Small intestine (tissue), 7 donors: Measurements from ENCODE around the gene PPP6C. TPM values are rescaled to one million over a fixed set of nuclear protein-coding genes. Genes with fewer than 3 reads are reported as not detected.
"Not testable (repeated sequence)": the region's sequence is repeated elsewhere in the genome, so short reads cannot be mapped to it uniquely, and the experiment has no call there.

ENCODE experiments used
- DNase-seq, 2 donors: peaks; one replicate each; pipeline versions ENCODE4 v3.0.0 to v3.0.0-alpha.2; 2013
- FAIRE-seq: peaks from 2 replicates; lab custom pipeline; 2012; peaks lifted over from hg19 to GRCh38; lab: Jason Lieb, UNC
- H3K27ac ChIP-seq, 3 donors: one replicate each; pipeline ENCODE4 v1.5.1; 2013; ENCODE audit warnings: low read length in 2 of 3, mild to moderate bottlenecking in 2 of 3, control low read depth in 1 of 3, inconsistent platforms in 1 of 3, low read depth in 1 of 3, moderate library complexity in 1 of 3
- H3K27me3 ChIP-seq, 3 donors: one replicate each; pipeline ENCODE4 v1.6.1; 2013; ENCODE audit warnings: low read length in 3 of 3, inconsistent platforms in 1 of 3; ENCODE audit not compliant: control insufficient read depth in 3 of 3, insufficient read depth in 3 of 3
- H3K36me3 ChIP-seq, 3 donors: one replicate each; pipeline ENCODE4 v1.6.1; 2013; ENCODE audit warnings: low read length in 3 of 3, inconsistent platforms in 1 of 3, low read depth in 1 of 3, mild to moderate bottlenecking in 1 of 3, moderate library complexity in 1 of 3; ENCODE audit not compliant: control insufficient read depth in 3 of 3, insufficient read depth in 2 of 3
- H3K4me1 ChIP-seq, 3 donors: one replicate each; pipeline ENCODE4 v1.6.1; 2013; ENCODE audit warnings: low read length in 2 of 3, inconsistent platforms in 1 of 3, low read depth in 1 of 3, mild to moderate bottlenecking in 1 of 3, moderate library complexity in 1 of 3; ENCODE audit not compliant: control insufficient read depth in 3 of 3, insufficient read depth in 2 of 3
- H3K4me3 ChIP-seq, 3 donors: one replicate each; pipeline ENCODE4 v1.5.1; 2013; ENCODE audit warnings: low read length in 3 of 3, control low read depth in 1 of 3, inconsistent platforms in 1 of 3, low read depth in 1 of 3, mild to moderate bottlenecking in 1 of 3, moderate library complexity in 1 of 3
- H3K9me3 ChIP-seq, 2 donors: one replicate each; pipeline ENCODE4 v1.6.1; 2013; ENCODE audit warnings: low read depth in 1 of 2, low read length in 1 of 2; ENCODE audit not compliant: control insufficient read depth in 2 of 2, insufficient read depth in 1 of 2
- WGBS, 3 donors: extraction: QIAGEN DNeasy Blood & Tissue Kit; methylation state at CpG; one replicate each; pipeline ENCODE4 v1.1.7; 2013; 5-methylcytosine and 5-hydroxymethylcytosine counted together
- polyA plus RNA-seq, 4 donors: library from polyadenylated mRNA; stranded (reverse) in 3 of 4; unstranded in 1 of 4; fragments of 200-250 nt in 3 of 4; fragments of 120-200 nt in 1 of 4; gene quantifications; one replicate each; pipeline versions ENCODE4 v1.2.1 to v1.2.3, GENCODE V29; 2013
- donor health status: healthy with polysubstance abuse.
- donor health status: control.
- donor health status: control.
- donor health status: Bipolar disorder and iron deficiency.
- donor health status: healthy.

Gene PPP6C
- polyA plus RNA-seq, 4 donors: 22.6 to 31.5 (median 24.3) TPM

DNA sequence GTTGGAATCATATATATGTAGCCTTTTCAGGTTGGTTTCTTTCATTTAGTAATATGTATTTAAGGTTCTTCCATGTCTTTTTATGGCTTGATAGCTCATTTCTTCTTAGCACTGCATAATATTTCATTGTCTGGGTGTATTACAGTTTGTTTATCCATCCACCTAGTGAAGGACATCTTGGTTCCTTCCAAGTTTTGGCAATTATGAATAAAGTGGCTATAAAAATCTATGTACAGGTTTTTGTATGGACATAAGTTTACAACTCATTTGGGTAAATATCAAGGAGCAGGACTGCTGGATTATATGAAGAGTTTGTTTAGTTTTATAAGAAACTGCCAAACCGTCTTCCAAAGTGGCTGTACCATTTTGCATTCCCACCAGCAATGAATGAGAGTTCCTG is 11.7 kb downstream of the PPP6C start:
- no peak for DNase-seq
- FAIRE-seq: no peak
- WGBS, 3 donors: 90 to 100% (median 92%) methylated on average over 1 of the region's 1 CpG

DNA sequence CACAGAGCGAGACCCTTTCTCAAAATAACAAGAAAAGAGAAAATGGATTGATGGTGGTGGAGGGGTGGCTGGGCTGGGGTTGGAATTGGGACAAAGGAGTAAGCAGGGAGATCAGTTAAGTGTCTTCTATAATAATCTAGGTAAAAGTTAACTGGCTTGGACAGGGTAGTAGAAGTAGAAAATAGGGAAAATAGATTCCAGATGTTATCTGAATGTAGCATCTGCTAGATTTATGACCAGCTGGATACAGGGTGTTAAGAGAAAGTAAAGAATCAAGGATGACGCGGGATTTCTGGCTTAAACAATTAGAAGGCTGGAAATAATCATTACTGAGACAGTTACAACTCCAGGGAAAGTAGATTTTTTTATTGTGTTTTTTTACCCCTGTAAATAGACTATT is 13.0 kb downstream of the PPP6C start:
- FAIRE-seq: no peak
- peaks cover 0 to 15% (median 1%) of the 10 kb centered on the region in 3 donors for H3K36me3 ChIP-seq
- no peak for DNase-seq
- H3K27ac ChIP-seq: peak overlapping the region in 1 of 3 donors; percentile 23
- H3K4me3 ChIP-seq: no peak overlapping the region
- 84 to 97% (median 95%) methylated on average over 3 of the region's 3 CpGs for WGBS, 3 donors
- no peaks in the 10 kb centered on the region for H3K9me3 ChIP-seq
- no peaks in the 10 kb centered on the region for H3K4me1 ChIP-seq
- H3K27me3 ChIP-seq: no peaks in the 10 kb centered on the region

More for the DNA sequence above, 11.7 kb downstream of the PPP6C start:
- Histone ChIP-seq H3K4me1 (no peaks in the 10 kb centered on the region), H3K36me3 (peaks cover 0 to 17% (median 0%) of the 10 kb centered on the region in 3 donors), H3K27me3 (no peaks in the 10 kb centered on the region), H3K9me3 (no peaks in the 10 kb centered on the region), H3K27ac (no peak overlapping the region), H3K4me3 (no peak overlapping the region)

DNA sequence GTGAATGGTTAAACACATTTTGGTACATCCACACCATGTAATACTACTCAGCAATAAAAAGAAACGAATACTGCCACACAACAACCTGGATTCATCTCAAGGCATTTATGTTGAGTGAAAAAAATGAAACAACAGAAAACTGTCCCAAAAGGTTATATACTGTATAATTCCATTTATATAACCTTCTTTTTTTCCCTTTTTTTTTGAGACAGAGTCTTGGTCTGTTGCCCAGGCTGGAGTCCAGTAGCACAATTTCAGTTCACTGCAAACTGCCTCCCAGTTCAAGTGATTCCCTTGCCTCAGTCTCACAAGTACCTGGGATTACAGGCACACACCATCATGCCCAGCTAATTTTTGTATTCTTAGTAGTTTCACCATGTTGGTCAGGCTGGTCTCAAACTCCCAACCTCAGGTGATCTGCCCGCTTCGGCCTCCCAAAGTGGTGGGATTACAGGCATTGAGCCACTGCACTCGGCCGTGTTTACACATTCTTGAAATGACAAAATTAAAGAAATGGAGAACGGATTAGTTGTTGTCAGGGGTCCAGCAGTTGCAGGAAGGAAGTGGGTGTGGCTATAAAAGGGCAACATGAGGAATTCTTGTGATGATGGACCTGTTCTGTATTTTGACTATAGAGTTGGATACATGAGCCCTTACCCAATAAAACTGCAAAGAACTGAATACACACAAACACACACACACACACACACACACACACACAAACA is 17.4 kb downstream of the PPP6C start:
- no peak overlapping the region for H3K4me3 ChIP-seq
- H3K4me1 ChIP-seq: no peaks in the 10 kb centered on the region
- peaks cover 0 to 28% (median 3%) of the 10 kb centered on the region in 3 donors for H3K36me3 ChIP-seq
- peak overlapping the region in 1 of 3 donors; percentile 49 for H3K27ac ChIP-seq
- WGBS, 3 donors: 51 to 89% (median 75%) methylated on average over 6 of the region's 6 CpGs
- DNase-seq: no peak
- no peaks in the 10 kb centered on the region for H3K9me3 ChIP-seq
- FAIRE-seq: no peak
- H3K27me3 ChIP-seq: no peaks in the 10 kb centered on the region

DNA sequence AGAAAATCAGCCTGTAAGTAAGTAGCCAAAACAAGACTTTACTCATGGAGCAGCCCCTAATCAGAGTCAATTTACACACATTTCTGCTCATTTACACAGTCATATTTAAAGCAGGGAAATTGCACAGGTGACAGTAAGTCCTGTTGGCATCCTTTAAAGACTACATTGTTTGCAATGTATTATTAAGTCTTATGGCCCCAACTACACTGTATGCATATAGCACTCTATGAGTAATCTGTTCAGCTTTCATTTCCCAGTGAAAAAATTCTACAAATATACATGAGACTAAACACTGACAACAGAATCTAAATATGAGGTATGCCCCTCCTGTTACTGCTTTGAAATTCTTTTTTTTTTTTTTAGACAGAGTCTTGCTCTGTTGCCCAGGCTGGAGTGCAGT is 19.7 kb downstream of the PPP6C start:
- Histone ChIP-seq H3K9me3 (no peaks in the 10 kb centered on the region), H3K36me3 (peaks cover 0 to 29% (median 3%) of the 10 kb centered on the region in 3 donors), H3K4me3 (no peak overlapping the region), H3K27me3 (no peaks in the 10 kb centered on the region), H3K4me1 (no peaks in the 10 kb centered on the region), H3K27ac (no peak overlapping the region)
- DNase-seq (no peak), FAIRE-seq (no peak)

DNA sequence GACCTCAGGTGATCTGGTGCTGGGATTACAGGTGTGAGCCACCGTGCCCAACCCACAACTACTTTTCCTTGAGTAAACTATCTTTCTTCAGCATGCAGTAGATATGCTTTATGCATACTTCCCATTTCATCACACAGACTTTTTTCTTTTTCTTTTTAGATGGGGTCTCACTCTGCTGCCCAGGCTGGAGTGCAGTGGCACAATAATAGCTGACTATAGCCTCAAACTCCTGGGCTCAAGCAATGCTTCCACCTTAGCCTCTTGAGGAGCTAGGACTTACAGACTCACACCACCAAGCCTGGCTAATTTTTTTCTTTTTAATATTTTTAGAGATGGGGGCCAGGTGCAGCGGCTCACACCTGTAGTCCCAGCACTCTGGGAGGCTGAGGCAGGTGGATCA is 22.8 kb downstream of the PPP6C start:
- Histone ChIP-seq H3K27ac (no peak overlapping the region), H3K27me3 (no peaks in the 10 kb centered on the region), H3K4me1 (no peaks in the 10 kb centered on the region), H3K9me3 (no peaks in the 10 kb centered on the region), H3K4me3 (no peak overlapping the region), H3K36me3 (peaks cover 0 to 32% (median 2%) of the 10 kb centered on the region in 3 donors)
- no peak for FAIRE-seq
- WGBS, 3 donors: 55 to 95% (median 77%) methylated on average over 2 of the region's 2 CpGs
- no peak for DNase-seq

DNA sequence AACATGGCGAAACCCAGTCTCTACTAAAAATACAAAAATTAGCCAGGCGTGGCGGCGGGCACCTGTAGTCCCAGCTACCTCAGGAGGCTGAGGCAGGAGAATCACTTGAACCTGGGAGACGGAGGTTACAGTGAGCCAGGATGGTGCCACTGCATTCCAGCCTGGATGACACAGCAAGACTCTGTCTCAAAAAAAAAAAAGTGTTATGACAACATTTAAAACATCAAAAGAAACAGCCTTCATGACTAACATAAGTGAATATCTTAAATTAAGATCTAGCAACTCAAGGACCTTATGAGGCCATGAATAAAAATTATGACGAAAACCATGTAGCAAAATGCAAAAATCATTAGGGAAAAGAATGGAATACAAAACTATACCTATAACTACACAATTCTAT is 26.7 kb downstream of the PPP6C start:
- not testable (repeated sequence) for H3K9me3 ChIP-seq, DNase-seq, H3K4me1 ChIP-seq, FAIRE-seq, H3K27me3 ChIP-seq, H3K27ac ChIP-seq, H3K4me3 ChIP-seq
- peaks cover 0 to 21% (median 0%) of the 10 kb centered on the region in 3 donors for H3K36me3 ChIP-seq
- WGBS, 3 donors: 95 to 99% (median 97%) methylated on average over 6 of the region's 6 CpGs

DNA sequence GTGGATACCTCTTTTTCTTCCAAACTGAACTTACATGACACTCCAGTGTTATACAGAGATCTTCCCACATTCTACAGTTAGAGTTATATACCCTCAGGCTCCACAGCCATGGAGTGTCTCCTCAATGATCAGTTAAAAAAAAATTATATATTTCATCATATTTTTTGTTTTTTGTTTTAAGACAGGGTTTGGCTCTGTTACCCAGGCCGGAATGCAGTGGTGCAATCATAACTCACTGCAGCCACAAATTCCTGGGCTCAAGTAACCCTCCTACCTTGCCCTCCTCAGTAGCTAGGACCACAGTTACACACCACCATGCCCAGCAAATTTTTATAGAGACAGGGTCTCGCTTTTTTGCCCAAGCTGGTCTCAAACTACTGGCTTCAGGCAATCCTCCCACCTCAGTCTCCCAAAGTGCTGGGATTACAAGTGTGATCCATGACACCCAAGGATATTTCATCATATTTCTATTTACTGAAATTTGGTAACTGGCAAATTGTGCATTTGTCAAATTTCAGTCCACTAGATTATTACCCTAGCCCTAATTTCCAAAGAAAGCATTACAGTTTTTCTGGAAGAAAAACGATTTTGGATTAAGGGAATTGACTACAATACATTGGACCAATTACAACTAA is 28.2 kb downstream of the PPP6C start:
- Histone ChIP-seq H3K4me3 (no peak overlapping the region), H3K36me3 (peaks cover 0 to 21% (median 0%) of the 10 kb centered on the region in 3 donors), H3K9me3 (no peaks in the 10 kb centered on the region), H3K27ac (no peak overlapping the region), H3K4me1 (peaks cover 0 to 4% (median 0%) of the 10 kb centered on the region in 3 donors), H3K27me3 (no peaks in the 10 kb centered on the region)
- FAIRE-seq (no peak), DNase-seq (no peak)
- WGBS, 3 donors: 69 to 78% (median 74%) methylated on average over 3 of the region's 3 CpGs

DNA sequence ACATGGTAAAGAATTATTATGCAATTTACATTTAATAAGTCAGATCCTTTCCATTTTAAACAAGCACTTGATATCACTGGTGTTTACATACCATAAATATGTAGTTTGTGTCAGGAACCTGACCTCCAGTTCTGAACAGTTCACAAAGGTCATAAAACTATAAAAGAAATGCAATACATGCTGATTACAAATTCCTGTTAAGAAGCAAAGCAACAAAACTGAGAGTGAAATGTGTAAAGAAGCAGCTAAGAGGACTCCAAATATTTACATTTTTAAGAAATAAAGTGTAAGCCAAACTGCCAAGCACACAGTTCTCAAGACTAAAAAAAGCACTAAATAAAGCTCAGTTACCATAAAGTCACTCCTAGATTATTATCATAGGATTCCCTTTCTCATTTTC is 28.9 kb downstream of the PPP6C start:
- Histone ChIP-seq H3K27me3 (no peaks in the 10 kb centered on the region), H3K4me1 (peaks cover 0 to 4% (median 0%) of the 10 kb centered on the region in 3 donors), H3K36me3 (peaks cover 0 to 19% (median 0%) of the 10 kb centered on the region in 3 donors), H3K9me3 (no peaks in the 10 kb centered on the region), H3K27ac (no peak overlapping the region), H3K4me3 (no peak overlapping the region)
- DNase-seq (peak; percentile 40 to 48), FAIRE-seq (no peak)
